ENCODE data around the gene ESPL1.

The ESPL1 gene

GRCh38 chr12:53231921-53232645 is 36.0 kb upstream of the ESPL1 start, which contains the start of gene RARG:
Gene RARG (minus strand): TSS chr12:53232209. CDS start chr12:53227545, 4,664 bp downstream.
- peak within 1 kb of the TSS; percentile 62 for H3K4me3 ChIP-seq (replicated peaks; ENCODE audit: low read depth, low read length)
- peak; percentile 35 for DNase-seq (ENCODE audit: low read depth)
- TF ChIP-seq, protein P1, sequence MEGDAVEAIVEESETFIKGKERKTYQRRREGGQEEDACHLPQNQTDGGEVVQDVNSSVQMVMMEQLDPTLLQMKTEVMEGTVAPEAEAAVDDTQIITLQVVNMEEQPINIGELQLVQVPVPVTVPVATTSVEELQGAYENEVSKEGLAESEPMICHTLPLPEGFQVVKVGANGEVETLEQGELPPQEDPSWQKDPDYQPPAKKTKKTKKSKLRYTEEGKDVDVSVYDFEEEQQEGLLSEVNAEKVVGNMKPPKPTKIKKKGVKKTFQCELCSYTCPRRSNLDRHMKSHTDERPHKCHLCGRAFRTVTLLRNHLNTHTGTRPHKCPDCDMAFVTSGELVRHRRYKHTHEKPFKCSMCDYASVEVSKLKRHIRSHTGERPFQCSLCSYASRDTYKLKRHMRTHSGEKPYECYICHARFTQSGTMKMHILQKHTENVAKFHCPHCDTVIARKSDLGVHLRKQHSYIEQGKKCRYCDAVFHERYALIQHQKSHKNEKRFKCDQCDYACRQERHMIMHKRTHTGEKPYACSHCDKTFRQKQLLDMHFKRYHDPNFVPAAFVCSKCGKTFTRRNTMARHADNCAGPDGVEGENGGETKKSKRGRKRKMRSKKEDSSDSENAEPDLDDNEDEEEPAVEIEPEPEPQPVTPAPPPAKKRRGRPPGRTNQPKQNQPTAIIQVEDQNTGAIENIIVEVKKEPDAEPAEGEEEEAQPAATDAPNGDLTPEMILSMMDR (IDR thresholded peaks at IDR 0.05; ENCODE audit: low read length, missing control alignments) = no peak

DNA sequence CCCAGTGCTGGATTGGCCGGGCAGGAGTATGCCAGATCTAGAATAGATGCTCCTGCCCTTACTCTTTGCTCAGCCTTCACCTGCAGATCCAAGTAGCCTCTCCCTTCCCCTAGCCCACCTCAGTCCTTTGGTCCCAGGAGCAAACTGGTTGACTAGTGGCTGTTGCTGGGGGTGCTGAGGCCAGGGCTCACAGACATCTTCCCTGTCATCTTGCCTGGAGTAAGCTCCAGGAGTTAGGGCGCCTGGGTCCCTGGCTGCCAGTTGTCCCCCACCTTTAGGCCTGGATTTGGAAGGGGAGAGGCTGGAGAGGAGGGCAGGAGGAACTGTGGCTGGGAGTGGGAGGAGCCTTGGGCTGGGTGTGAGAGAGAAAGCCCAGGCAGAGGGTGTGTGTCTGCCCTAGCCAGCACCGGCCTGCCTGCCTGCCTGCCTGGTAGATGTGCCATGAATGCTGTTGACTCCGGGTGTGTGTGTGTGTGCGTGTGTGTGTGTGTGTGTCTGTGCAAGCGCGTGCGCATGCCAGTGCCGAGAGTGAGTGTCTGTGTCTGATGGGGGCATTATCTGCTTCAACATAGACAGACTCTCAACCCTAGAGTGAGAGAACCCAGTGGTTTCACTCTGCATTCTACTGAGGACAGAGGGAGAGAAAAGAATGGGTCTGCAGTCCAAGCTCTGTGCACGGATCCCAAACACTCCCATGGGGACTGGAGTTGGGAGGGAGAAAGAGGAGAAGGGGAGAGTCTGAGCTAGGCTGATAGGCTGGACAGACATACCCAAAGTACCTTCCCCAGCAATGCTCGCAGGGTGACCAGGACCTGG is 35.2 kb upstream of the ESPL1 start:
- peak overlapping the region; percentile 62 for H3K4me3 ChIP-seq (replicated peaks; ENCODE audit: low read depth, low read length)
- TF ChIP-seq, protein P1 (IDR thresholded peaks at IDR 0.05; ENCODE audit: low read length, missing control alignments) = no peak
- DNase-seq (ENCODE audit: low read depth) = no peak

GRCh38 chr12:53233671-53234121 is 34.4 kb upstream of the ESPL1 start:
- TF ChIP-seq, protein P1 (IDR thresholded peaks at IDR 0.05; ENCODE audit: low read length, missing control alignments) = no peak
- no peak for DNase-seq (ENCODE audit: low read depth)
- no peak overlapping the region for H3K4me3 ChIP-seq (replicated peaks; ENCODE audit: low read depth, low read length)

DNA sequence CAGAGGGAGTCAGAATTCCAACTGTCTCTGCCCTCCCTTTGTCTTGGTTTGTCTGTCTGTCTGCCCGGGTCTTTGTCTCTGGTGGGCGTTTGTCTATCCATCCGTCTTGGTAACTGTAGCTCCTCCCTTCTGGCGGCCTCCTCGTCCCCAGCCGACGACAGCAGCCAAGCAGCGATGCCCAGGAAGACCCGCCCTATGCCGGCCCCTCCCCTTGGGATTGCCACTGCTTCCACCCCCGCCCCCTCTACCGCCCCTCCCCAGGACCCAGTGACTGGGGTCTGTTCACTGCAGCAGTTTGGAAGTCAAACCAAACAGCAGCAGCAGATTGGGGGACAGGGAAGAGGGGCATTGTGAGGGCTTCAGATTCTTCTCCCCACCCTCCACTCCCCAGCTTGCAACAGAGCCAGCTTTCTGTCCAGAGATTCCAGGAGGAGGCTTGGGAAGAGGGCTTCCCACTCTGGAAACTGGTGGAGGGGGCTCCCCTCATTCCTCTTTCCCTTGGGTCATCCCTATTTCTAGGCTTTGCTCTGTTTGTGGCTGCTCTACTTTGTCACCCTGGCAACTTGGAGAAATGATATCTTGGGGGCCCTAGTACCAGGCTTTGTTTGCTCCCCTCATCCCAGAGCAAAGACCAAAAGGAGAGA is 33.7 kb upstream of the ESPL1 start:
- H3K4me3 ChIP-seq (replicated peaks; ENCODE audit: low read depth, low read length) = no peak overlapping the region
- no peak for DNase-seq (ENCODE audit: low read depth)
- TF ChIP-seq, protein P1 (IDR thresholded peaks at IDR 0.05; ENCODE audit: low read length, missing control alignments) = no peak

DNA sequence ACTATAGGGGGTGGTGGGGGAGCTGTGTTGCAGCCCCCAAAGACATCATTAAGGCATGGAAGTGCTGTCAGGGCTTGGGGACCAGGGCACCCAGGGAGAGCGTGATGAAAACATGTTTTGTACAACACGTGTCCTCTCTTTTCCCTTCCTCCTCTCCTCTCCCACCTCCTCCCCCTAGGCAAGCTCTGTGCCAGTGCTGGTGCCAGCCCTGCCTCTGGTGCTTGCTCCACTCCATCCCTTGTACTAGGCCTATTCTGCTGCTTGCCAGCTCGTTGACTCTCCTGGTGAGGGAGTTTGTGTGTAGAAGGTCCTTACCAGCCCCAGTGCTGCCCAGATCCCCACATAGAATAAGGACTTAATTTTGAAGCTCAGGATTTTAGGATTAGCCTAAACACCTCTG is 32.9 kb upstream of the ESPL1 start:
- no peak overlapping the region for H3K4me3 ChIP-seq (replicated peaks; ENCODE audit: low read depth, low read length)
- DNase-seq (ENCODE audit: low read depth) = no peak
- TF ChIP-seq, protein P1 (IDR thresholded peaks at IDR 0.05; ENCODE audit: low read length, missing control alignments) = no peak

DNA sequence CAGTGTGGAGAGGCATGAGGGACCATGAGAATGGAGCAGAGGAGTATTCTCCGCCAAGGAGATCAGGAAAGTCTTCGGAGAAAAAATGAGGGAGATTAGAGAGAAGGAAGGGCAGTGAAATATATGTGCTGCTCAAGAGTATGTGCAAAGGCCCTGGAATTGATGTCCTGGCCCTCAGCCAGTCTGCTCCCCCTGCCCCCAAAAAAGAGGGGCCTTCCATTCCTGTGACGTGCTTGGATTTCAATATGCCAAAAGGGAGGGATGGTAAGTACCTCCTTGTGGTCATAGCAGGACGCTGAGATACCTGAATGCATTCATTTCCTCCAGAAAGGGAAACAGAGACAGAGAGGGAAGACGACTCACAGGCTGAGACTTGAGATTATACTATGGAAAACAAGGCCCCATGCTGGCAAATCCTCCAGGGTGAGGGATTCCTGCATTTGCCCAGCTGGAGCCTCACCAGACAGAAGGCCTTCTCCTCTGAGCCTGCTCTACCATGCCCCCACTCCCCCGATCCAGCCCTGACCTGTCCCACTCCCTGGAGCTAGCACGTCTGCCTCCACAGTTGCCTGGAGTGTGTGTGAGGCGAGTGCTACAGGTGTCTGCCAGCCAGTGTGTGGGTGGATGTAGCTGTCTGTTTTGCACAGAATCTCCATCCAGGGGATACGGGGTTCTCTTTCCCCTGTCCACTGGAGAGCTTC is 32.2 kb upstream of the ESPL1 start:
- H3K4me3 ChIP-seq (replicated peaks; ENCODE audit: low read depth, low read length) = no peak overlapping the region
- TF ChIP-seq, protein P1 (IDR thresholded peaks at IDR 0.05; ENCODE audit: low read length, missing control alignments) = no peak
- DNase-seq (ENCODE audit: low read depth) = no peak

Data from fibroblast of pulmonary artery (primary cell).